A549 (cell line): ENCODE results near the gene TAS2R38. TPM values are rescaled to one million over a fixed set of nuclear protein-coding genes. Genes with fewer than 3 reads are reported as not detected.
A peak's percentile ranks its signal among the peaks of the same experiment; 100 is the strongest.

Experiments
- ATAC-seq, 2 experiments: fragments of 200-7000 bp in 1 of 2; fragments of >200 bp in 1 of 2; cut with Nextera tagmentation in 1 of 2; cut with Tn5 transposase in 1 of 2; 3 replicates each; pipeline versions ENCODE4 v1.8.0 to v1.9.1; 2018 to 2020; ENCODE audit warnings: mild to moderate bottlenecking in 1 of 2, moderate library complexity in 1 of 2
- CTCF ChIA-PET: fragments of 300-600 bp; sonication (Branson Sonifier 250); formaldehyde crosslinking; extraction: SDS; loops from one replicate; lab custom pipeline; 2021; ENCODE audit warnings: antibody characterized with exemption, inconsistent platforms; lab: Yijun Ruan, JAX
- POLR2A ChIA-PET: fragments of 350-600 bp; formaldehyde crosslinking; extraction: SDS; loops from one replicate; lab custom pipeline; 2021; ENCODE audit warnings: antibody characterized with exemption, inconsistent platforms; lab: Yijun Ruan, JAX
- DNase-seq, 2 experiments: peaks; one replicate each; pipeline versions ENCODE4 v3.0.0 to v3.0.0-alpha.2; 2011 to 2016; ENCODE audit warnings: low read depth in 1 of 2, low spot score in 1 of 2
- FAIRE-seq: peaks from 2 replicates; lab custom pipeline; 2011; peaks lifted over from hg19 to GRCh38; lab: Jason Lieb, UNC
- H3K27ac ChIP-seq, 2 experiments: fragments of >200 bp; sonication (Bioruptor Twin); formaldehyde crosslinking; 3 replicates each; pipeline ENCODE4 v1.5.1; 2016 to 2017
- H3K4me1 ChIP-seq: fragments of >200 bp; sonication (Bioruptor Twin); formaldehyde crosslinking; 3 replicates; pipeline ENCODE4 v1.6.1; 2016
- H3K4me2 ChIP-seq: fragments of >200 bp; sonication (Bioruptor Twin); formaldehyde crosslinking; 3 replicates; pipeline ENCODE4 v1.6.1; 2016
- H3K4me3 ChIP-seq: fragments of >200 bp; sonication (Bioruptor Twin); formaldehyde crosslinking; 3 replicates; pipeline ENCODE4 v1.5.1; 2016
- H3K9me3 ChIP-seq: fragments of >200 bp; sonication (Bioruptor Twin); formaldehyde crosslinking; 3 replicates; pipeline ENCODE4 v1.6.1; 2016
- HEYL ChIP-seq: fragments of 250-450 bp; sonication (Bioruptor Pico); IDR thresholded peaks from 2 replicates; pipeline ENCODE4 v1.8.0; 2021; ENCODE audit warnings: mild to moderate bottlenecking, moderate library complexity
- HOXA7 ChIP-seq: fragments of 250-450 bp; sonication (Bioruptor Pico); IDR thresholded peaks from 2 replicates; pipeline ENCODE4 v1.5.0; 2020; ENCODE audit warnings: mild to moderate bottlenecking, moderate library complexity
- KDM1A ChIP-seq: fragments of 200-600 bp; sonication (generic); IDR thresholded peaks from 2 replicates; pipeline ENCODE4 v1.6.1; 2016; ENCODE audit warnings: low read depth, mild to moderate bottlenecking
- MAFK ChIP-seq: fragments of 450-650 bp; IDR thresholded peaks from 2 replicates; pipeline ENCODE4 v1.6.1; 2014; ENCODE audit not compliant: partially characterized antibody
- NFE2L2 ChIP-seq: fragments of 150-350 bp; conservative IDR thresholded peaks from 2 replicates; pipeline ENCODE4 v1.6.1; 2014; ENCODE audit warnings: low read length
- POLR2A ChIP-seq: IDR thresholded peaks from 2 replicates; pipeline ENCODE4 v1.6.1; 2012; ENCODE audit warnings: mild to moderate bottlenecking, low read length
- RAD21 ChIP-seq, 2 experiments: fragments of >200 bp in 1 of 2; sonication (Bioruptor Twin) in 1 of 2; formaldehyde crosslinking in 1 of 2; IDR thresholded peaks in 1 of 2; conservative IDR thresholded peaks in 1 of 2; 2 replicates in 1 of 2; 3 replicates in 1 of 2; pipeline ENCODE4 v1.6.1; 2012 to 2018; ENCODE audit warnings: inconsistent platforms in 1 of 2
- RCOR1 ChIP-seq: fragments of 150-350 bp; IDR thresholded peaks from 2 replicates; pipeline ENCODE4 v1.6.1; 2014; ENCODE audit warnings: antibody characterized with exemption, low read length, low read depth
- SMC3 ChIP-seq: fragments of >200 bp; sonication (Bioruptor Twin); formaldehyde crosslinking; IDR thresholded peaks from 3 replicates; pipeline ENCODE4 v1.6.1; 2018; ENCODE audit warnings: inconsistent platforms
- TP53 ChIP-seq: fragments of 250-450 bp; sonication (Bioruptor Pico); IDR thresholded peaks from 2 replicates; pipeline ENCODE4 v1.5.0; 2021; ENCODE audit warnings: mild to moderate bottlenecking, moderate library complexity
- ZNF302 ChIP-seq: fragments of 250-450 bp; sonication (Bioruptor Pico); IDR thresholded peaks from 2 replicates; pipeline ENCODE4 v1.9.0; 2021; ENCODE audit warnings: inconsistent platforms, mild to moderate bottlenecking, moderate library complexity
- ZSCAN20 ChIP-seq: fragments of 250-450 bp; sonication (Bioruptor Pico); IDR thresholded peaks from 2 replicates; pipeline ENCODE4 v1.8.0; 2022; ENCODE audit warnings: mild to moderate bottlenecking, moderate library complexity
- WGBS: methylation state at CpG from one replicate; pipeline ENCODE4 v1.1.6; 2017; ENCODE audit errors: missing lambda C conversion rate; 5-methylcytosine and 5-hydroxymethylcytosine counted together
- polyA plus RNA-seq, 4 experiments: library from polyadenylated mRNA; depleted of rRNA in 3 of 4; stranded (reverse); fragments of >200 nt; fragmentation: RNase III in 1 of 4; extraction: RNeasy Plus Mini Kit Qiagen cat#74134 plus additional on column Dnase treatment in 1 of 4; gene quantifications; 2 replicates in 3 of 4; 3 replicates in 1 of 4; pipeline ENCODE4 v1.2.3, GENCODE V29; 2011 to 2017
- TF ChIP-seq, protein P1 (sequence below): fragments of 200-600 bp; sonication (generic); IDR thresholded peaks from 2 replicates; pipeline ENCODE4 v1.6.1; 2016; ENCODE audit warnings: antibody characterized with exemption, mild to moderate bottlenecking, moderate library complexity
- TF ChIP-seq, protein P2 (sequence below): fragments of 150-350 bp; IDR thresholded peaks from 2 replicates; pipeline ENCODE4 v1.6.1; 2014; ENCODE audit warnings: low read depth, mild to moderate bottlenecking, low read length
- TF ChIP-seq, protein P3 (sequence below): IDR thresholded peaks from 2 replicates; pipeline ENCODE4 v1.6.1; 2012; ENCODE audit warnings: low read depth, borderline replicate concordance
- TF ChIP-seq, protein P4 (sequence below): fragments of >200 bp; sonication (Bioruptor Twin); formaldehyde crosslinking; IDR thresholded peaks from 3 replicates; pipeline ENCODE4 v1.5.1; 2016

The TAS2R38 gene
- polyA plus RNA-seq, 2 of the 4 experiments (the other 2 are of a cell fraction), result not detected

DNA sequence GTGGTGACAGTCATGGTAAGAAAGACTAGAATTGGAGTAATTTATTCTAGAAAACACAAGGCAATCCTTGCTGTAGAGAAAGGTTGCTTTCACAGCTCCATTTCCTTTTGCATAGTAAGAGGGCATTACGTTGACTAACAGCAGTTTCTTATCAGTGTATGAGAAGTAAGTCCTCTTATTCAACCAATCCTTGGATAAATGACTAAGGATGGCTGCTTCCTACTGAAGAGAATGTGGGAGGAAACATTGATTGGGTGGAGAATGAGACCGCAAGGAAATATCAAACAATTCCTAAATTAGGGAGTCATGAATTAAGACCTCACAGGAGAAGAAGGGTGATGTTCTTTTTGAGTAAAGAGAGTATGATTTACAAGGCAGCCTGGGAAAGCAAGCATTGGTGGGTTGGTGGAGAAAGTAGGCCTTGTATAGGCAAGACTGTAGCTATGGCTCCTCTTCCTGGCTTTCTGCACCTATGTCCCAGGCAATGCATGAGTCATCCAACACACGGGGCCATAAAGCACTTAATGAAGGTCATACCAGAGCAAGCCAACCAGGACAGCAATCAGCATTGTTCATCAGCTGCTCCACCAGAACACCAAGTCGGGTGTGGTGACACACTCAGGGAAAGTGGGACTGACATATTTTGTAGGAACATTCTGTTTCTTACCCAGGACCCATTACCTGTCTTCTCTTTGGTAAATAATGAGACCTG, 27.7 kb upstream of the TAS2R38 start:
- H3K4me3 ChIP-seq, result no peak overlapping the region
- H3K27ac ChIP-seq, result no peak overlapping the region; a peak in 1 of 6 replicates
- POLR2A ChIA-PET, result no interaction called here
- no peaks in the 10 kb centered on the region; the same call in 1 of the 3 replicates for H3K9me3 ChIP-seq
- DNase-seq (peak in 1 of 2 experiments; percentile 6), ATAC-seq (no peak), FAIRE-seq (no peak)
- WGBS, result 39% methylated on average over 4 of the region's 4 CpGs
- CTCF ChIA-PET, result interaction anchor here (1.4 kb wide), 1 partner anchor 26 kb away, joined by 4 read pairs; no protein-coding TSS in a partner anchor
- no peak for TF ChIP-seq NFE2L2
- TF ChIP-seq POLR2A, result no peak
- no peak for TF ChIP-seq RCOR1
- TF ChIP-seq, protein P1, sequence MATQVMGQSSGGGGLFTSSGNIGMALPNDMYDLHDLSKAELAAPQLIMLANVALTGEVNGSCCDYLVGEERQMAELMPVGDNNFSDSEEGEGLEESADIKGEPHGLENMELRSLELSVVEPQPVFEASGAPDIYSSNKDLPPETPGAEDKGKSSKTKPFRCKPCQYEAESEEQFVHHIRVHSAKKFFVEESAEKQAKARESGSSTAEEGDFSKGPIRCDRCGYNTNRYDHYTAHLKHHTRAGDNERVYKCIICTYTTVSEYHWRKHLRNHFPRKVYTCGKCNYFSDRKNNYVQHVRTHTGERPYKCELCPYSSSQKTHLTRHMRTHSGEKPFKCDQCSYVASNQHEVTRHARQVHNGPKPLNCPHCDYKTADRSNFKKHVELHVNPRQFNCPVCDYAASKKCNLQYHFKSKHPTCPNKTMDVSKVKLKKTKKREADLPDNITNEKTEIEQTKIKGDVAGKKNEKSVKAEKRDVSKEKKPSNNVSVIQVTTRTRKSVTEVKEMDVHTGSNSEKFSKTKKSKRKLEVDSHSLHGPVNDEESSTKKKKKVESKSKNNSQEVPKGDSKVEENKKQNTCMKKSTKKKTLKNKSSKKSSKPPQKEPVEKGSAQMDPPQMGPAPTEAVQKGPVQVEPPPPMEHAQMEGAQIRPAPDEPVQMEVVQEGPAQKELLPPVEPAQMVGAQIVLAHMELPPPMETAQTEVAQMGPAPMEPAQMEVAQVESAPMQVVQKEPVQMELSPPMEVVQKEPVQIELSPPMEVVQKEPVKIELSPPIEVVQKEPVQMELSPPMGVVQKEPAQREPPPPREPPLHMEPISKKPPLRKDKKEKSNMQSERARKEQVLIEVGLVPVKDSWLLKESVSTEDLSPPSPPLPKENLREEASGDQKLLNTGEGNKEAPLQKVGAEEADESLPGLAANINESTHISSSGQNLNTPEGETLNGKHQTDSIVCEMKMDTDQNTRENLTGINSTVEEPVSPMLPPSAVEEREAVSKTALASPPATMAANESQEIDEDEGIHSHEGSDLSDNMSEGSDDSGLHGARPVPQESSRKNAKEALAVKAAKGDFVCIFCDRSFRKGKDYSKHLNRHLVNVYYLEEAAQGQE, result no peak
- TF ChIP-seq ZSCAN20 (CRISPR knock-in tag), result no peak
- no peak for TF ChIP-seq RAD21 (conservative IDR thresholded peaks at IDR 0.05 in 1 of 2, IDR thresholded peaks at IDR 0.05 in 1 of 2)
- no peaks in the 10 kb centered on the region for H3K4me1 ChIP-seq
- H3K4me2 ChIP-seq, result no peak overlapping the region

DNA sequence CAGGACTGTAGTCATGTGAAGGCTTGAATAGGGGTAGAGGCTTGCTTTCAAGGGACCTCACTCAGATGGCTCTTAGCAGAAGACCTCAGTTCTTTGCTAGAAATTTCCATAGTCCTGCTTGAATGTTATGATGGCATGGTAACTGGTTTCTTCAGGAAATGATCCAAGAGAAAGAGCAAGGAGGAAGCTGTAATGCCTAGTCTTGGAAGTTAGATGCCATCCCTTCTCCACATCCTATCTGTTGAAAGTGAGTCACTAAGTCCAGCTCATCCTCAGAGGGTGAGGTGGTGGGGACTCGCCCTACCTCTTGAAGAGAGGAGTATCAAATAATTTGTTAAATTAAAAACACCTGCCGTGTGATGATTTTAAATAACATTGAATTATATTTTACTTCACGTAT, 26.7 kb upstream of the TAS2R38 start:
- 64% methylated on average over 3 of the region's 3 CpGs for WGBS
- Histone ChIP-seq H3K27ac (no peak overlapping the region), H3K4me1 (no peaks in the 10 kb centered on the region), H3K4me2 (no peak overlapping the region), H3K9me3 (no peaks in the 10 kb centered on the region; the same call in 1 of the 3 replicates)
- POLR2A ChIA-PET, result no interaction called here
- DNase-seq (no peak), FAIRE-seq (no peak), ATAC-seq (no peak)
- CTCF ChIA-PET, result no interaction called here
- TF ChIP-seq ZNF302 (CRISPR knock-in tag) (no peak), TP53 (CRISPR knock-in tag) (no peak), MAFK (no peak), KDM1A (no peak), SMC3 (no peak), HEYL (CRISPR knock-in tag) (no peak), HOXA7 (CRISPR knock-in tag) (no peak)
- TF ChIP-seq, protein P2, sequence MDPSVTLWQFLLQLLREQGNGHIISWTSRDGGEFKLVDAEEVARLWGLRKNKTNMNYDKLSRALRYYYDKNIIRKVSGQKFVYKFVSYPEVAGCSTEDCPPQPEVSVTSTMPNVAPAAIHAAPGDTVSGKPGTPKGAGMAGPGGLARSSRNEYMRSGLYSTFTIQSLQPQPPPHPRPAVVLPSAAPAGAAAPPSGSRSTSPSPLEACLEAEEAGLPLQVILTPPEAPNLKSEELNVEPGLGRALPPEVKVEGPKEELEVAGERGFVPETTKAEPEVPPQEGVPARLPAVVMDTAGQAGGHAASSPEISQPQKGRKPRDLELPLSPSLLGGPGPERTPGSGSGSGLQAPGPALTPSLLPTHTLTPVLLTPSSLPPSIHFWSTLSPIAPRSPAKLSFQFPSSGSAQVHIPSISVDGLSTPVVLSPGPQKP, result no peak
- TF ChIP-seq, protein P3, sequence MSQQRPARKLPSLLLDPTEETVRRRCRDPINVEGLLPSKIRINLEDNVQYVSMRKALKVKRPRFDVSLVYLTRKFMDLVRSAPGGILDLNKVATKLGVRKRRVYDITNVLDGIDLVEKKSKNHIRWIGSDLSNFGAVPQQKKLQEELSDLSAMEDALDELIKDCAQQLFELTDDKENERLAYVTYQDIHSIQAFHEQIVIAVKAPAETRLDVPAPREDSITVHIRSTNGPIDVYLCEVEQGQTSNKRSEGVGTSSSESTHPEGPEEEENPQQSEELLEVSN, result no peak
- TF ChIP-seq, protein P4, sequence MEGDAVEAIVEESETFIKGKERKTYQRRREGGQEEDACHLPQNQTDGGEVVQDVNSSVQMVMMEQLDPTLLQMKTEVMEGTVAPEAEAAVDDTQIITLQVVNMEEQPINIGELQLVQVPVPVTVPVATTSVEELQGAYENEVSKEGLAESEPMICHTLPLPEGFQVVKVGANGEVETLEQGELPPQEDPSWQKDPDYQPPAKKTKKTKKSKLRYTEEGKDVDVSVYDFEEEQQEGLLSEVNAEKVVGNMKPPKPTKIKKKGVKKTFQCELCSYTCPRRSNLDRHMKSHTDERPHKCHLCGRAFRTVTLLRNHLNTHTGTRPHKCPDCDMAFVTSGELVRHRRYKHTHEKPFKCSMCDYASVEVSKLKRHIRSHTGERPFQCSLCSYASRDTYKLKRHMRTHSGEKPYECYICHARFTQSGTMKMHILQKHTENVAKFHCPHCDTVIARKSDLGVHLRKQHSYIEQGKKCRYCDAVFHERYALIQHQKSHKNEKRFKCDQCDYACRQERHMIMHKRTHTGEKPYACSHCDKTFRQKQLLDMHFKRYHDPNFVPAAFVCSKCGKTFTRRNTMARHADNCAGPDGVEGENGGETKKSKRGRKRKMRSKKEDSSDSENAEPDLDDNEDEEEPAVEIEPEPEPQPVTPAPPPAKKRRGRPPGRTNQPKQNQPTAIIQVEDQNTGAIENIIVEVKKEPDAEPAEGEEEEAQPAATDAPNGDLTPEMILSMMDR, result no peak
- TF ChIP-seq, all 56 proteins: peak for 0
- no peak overlapping the region for H3K4me3 ChIP-seq
